Measurements from ENCODE around the gene ADH6. TPM values are rescaled to one million over a fixed set of nuclear protein-coding genes. Genes with fewer than 3 reads are reported as not detected.

Gene ADH6
- total RNA-seq, 1 experiment from 2014 or later: 0.07 TPM

DNA sequence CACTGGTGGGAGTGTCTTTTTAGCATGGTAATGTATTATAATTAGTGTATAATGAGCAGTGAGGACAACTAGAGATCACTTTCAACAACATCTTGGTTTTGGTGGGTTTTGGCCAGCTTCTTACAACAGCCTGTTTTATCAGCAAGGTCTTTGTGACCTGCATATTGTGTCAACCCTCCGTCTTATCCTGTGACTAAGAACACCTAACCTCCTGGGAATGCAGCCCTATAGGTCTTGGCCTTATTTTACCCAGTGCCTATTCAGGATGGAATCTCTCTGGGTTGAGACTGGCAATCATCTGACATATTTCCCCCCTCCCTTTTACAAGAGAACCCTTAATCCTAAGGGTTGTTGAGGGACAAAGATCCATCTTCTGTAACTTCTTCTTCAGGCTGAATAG lies 53.1 kb downstream of the ADH6 start:
- Mint-ChIP-seq H3K27ac (no peak overlapping the region), H3K4me3 (no peak overlapping the region), H3K9me3 (peaks cover 33% of the 10 kb centered on the region), H3K36me3 (peaks cover 4% of the 10 kb centered on the region; the same call in 1 of the 2 replicates), H3K27me3 (ENCODE audit: low read depth) (no peaks in the 10 kb centered on the region), H3K4me1 (no peaks in the 10 kb centered on the region)
- ChIA-PET POLR2A (no interaction called here), CTCF (no interaction called here)
- ATAC-seq (no peak), DNase-seq (ENCODE audit: low spot score) (no peak)
- TF ChIP-seq ESRRA (CRISPR knock-in tag; IDR thresholded peaks at IDR 0.05; ENCODE audit: borderline replicate concordance) (no peak), ZNF138 (CRISPR knock-in tag; conservative IDR thresholded peaks at IDR 0.05) (no peak), ZSCAN18 (CRISPR knock-in tag; IDR thresholded peaks at IDR 0.05) (no peak), CREM (CRISPR knock-in tag; IDR thresholded peaks at IDR 0.05) (no peak)
- TF ChIP-seq, protein P1, sequence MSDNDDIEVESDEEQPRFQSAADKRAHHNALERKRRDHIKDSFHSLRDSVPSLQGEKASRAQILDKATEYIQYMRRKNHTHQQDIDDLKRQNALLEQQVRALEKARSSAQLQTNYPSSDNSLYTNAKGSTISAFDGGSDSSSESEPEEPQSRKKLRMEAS (CRISPR knock-in tag; IDR thresholded peaks at IDR 0.05): no peak

DNA sequence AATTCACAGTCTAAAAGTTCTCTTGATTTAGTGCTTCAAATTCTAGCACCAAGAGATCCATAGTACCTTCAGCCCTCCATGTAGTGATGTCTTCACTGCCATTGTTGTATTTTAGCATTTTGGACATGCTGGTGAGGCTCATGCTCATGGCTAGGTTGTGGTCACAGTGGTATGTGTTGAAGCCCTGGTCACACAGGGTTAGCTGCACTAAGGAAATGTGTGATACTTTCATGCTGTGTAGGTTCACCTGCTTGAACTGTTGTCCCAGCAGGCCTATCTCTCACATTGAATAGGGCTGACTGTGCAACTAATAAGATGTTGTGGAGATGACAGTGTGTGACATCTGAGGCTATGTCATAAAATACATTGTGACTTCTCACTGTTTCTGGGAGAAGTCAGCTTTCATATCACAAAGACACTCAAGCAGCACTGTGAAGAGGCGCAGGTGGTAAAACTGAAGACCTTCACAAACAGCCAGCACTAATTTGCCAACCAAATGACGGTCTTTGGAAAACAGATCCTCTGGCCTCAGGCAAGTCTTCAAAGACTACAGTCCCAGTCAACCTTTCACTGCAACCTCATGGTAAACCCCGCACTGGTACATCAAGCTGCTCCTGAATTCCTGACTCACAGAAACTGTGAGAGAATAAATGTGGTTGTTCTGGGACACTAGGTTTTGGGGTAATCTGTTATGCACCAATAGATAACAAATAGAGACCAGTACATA lies 57.5 kb downstream of the ADH6 start:
- Mint-ChIP-seq H3K9me3 (peaks cover 6% of the 10 kb centered on the region; the same call in 1 of the 2 replicates), H3K4me1 (no peaks in the 10 kb centered on the region), H3K4me3 (no peak overlapping the region), H3K36me3 (no peaks in the 10 kb centered on the region; the same call in 1 of the 2 replicates), H3K27me3 (ENCODE audit: low read depth) (no peaks in the 10 kb centered on the region), H3K27ac (no peak overlapping the region)
- no peak for DNase-seq (ENCODE audit: low spot score)
- ChIA-PET POLR2A (no interaction called here), CTCF (no interaction called here)
- ATAC-seq: no peak
- no peak for TF ChIP-seq RORB (CRISPR knock-in tag; IDR thresholded peaks at IDR 0.05)
- no peak for TF ChIP-seq SP1 (CRISPR knock-in tag; conservative IDR thresholded peaks at IDR 0.05)
- TF ChIP-seq USF2 (CRISPR knock-in tag; IDR thresholded peaks at IDR 0.05): no peak
- no peak for TF ChIP-seq NFE2L1 (CRISPR knock-in tag; IDR thresholded peaks at IDR 0.05)
- no peak for TF ChIP-seq ZNF396 (CRISPR knock-in tag; IDR thresholded peaks at IDR 0.05; ENCODE audit: borderline replicate concordance)
- TF ChIP-seq, protein P2, sequence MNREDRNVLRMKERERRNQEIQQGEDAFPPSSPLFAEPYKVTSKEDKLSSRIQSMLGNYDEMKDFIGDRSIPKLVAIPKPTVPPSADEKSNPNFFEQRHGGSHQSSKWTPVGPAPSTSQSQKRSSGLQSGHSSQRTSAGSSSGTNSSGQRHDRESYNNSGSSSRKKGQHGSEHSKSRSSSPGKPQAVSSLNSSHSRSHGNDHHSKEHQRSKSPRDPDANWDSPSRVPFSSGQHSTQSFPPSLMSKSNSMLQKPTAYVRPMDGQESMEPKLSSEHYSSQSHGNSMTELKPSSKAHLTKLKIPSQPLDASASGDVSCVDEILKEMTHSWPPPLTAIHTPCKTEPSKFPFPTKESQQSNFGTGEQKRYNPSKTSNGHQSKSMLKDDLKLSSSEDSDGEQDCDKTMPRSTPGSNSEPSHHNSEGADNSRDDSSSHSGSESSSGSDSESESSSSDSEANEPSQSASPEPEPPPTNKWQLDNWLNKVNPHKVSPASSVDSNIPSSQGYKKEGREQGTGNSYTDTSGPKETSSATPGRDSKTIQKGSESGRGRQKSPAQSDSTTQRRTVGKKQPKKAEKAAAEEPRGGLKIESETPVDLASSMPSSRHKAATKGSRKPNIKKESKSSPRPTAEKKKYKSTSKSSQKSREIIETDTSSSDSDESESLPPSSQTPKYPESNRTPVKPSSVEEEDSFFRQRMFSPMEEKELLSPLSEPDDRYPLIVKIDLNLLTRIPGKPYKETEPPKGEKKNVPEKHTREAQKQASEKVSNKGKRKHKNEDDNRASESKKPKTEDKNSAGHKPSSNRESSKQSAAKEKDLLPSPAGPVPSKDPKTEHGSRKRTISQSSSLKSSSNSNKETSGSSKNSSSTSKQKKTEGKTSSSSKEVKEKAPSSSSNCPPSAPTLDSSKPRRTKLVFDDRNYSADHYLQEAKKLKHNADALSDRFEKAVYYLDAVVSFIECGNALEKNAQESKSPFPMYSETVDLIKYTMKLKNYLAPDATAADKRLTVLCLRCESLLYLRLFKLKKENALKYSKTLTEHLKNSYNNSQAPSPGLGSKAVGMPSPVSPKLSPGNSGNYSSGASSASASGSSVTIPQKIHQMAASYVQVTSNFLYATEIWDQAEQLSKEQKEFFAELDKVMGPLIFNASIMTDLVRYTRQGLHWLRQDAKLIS (CRISPR knock-in tag; IDR thresholded peaks at IDR 0.05; ENCODE audit: borderline replicate concordance): no peak
- no peak for TF ChIP-seq ZNF263 (CRISPR knock-in tag; IDR thresholded peaks at IDR 0.05; ENCODE audit: low read depth)
- TF ChIP-seq CDX4 (CRISPR knock-in tag; IDR thresholded peaks at IDR 0.05; ENCODE audit: borderline replicate concordance): no peak
- TF ChIP-seq, protein P3, sequence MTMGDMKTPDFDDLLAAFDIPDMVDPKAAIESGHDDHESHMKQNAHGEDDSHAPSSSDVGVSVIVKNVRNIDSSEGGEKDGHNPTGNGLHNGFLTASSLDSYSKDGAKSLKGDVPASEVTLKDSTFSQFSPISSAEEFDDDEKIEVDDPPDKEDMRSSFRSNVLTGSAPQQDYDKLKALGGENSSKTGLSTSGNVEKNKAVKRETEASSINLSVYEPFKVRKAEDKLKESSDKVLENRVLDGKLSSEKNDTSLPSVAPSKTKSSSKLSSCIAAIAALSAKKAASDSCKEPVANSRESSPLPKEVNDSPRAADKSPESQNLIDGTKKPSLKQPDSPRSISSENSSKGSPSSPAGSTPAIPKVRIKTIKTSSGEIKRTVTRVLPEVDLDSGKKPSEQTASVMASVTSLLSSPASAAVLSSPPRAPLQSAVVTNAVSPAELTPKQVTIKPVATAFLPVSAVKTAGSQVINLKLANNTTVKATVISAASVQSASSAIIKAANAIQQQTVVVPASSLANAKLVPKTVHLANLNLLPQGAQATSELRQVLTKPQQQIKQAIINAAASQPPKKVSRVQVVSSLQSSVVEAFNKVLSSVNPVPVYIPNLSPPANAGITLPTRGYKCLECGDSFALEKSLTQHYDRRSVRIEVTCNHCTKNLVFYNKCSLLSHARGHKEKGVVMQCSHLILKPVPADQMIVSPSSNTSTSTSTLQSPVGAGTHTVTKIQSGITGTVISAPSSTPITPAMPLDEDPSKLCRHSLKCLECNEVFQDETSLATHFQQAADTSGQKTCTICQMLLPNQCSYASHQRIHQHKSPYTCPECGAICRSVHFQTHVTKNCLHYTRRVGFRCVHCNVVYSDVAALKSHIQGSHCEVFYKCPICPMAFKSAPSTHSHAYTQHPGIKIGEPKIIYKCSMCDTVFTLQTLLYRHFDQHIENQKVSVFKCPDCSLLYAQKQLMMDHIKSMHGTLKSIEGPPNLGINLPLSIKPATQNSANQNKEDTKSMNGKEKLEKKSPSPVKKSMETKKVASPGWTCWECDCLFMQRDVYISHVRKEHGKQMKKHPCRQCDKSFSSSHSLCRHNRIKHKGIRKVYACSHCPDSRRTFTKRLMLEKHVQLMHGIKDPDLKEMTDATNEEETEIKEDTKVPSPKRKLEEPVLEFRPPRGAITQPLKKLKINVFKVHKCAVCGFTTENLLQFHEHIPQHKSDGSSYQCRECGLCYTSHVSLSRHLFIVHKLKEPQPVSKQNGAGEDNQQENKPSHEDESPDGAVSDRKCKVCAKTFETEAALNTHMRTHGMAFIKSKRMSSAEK (CRISPR knock-in tag; IDR thresholded peaks at IDR 0.05; ENCODE audit: borderline replicate concordance): no peak
- TF ChIP-seq, protein P4, sequence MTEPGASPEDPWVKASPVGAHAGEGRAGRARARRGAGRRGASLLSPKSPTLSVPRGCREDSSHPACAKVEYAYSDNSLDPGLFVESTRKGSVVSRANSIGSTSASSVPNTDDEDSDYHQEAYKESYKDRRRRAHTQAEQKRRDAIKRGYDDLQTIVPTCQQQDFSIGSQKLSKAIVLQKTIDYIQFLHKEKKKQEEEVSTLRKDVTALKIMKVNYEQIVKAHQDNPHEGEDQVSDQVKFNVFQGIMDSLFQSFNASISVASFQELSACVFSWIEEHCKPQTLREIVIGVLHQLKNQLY (CRISPR knock-in tag; IDR thresholded peaks at IDR 0.05): no peak
- TF ChIP-seq ETV6 (CRISPR knock-in tag; IDR thresholded peaks at IDR 0.05): no peak
- TF ChIP-seq ATF1 (CRISPR knock-in tag; IDR thresholded peaks at IDR 0.05): no peak
- TF ChIP-seq ZNF423 (CRISPR knock-in tag; IDR thresholded peaks at IDR 0.05): no peak
